HT-29 (cell line): Measurements from ENCODE around the gene LYPD6B. TPM values are rescaled to one million over a fixed set of nuclear protein-coding genes. Genes with fewer than 3 reads are reported as not detected.

ENCODE experiments used
- DNase-seq: peaks from one replicate; pipeline ENCODE4 v3.0.0-alpha.2; 2015; ENCODE audit warnings: low spot score
- total RNA-seq: library from RNA; depleted of rRNA; stranded (reverse); fragments of >200 nt; shearing (Covaris generic); gene quantifications from 2 replicates; pipeline ENCODE4 v1.2.3, GENCODE V29; 2014; rRNA removed

LYPD6B gene, protein sequence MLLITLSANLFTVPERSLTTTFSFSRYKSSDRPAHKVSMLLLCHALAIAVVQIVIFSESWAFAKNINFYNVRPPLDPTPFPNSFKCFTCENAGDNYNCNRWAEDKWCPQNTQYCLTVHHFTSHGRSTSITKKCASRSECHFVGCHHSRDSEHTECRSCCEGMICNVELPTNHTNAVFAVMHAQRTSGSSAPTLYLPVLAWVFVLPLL
- total RNA-seq: 2.1 and 3.1 TPM in 2 replicates

DNA sequence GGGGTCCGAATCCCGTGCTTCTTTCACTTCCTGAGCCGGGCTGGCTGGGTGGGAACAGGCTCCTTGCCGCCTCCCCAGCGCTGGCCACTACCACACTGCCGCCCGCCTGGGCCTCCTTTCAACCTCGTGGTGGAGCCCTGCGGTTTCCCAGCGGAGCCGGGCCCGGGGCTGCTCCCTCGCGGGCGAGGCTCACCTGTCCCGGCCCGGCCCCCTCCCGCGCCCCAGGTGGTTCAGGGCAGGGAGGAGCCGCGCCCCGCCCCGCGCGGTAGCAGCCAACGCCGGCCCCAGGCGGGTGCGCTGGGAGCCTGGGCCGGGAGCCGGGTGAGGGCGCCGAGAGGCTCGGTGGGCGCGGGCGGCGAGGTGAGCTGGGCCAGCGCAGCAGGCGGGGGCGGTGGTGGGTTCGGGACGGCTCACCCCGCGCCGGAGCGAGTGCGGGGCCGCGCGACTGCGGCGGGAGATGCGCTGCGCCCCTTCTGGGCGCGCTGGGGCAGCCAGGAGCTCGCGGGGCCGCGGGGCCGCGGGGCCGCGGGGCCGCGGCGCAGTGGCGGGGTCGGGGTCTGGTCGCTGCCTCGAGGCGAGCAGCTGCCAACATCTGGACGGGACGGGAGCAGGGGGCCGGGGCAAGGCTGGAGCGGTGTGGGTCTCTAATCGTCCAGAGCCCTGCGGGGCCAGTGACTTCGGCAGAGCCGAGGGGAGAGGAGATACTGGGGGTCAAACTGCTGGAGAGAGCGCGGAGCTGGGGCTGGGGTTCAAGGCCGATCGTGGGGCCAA, at the start of gene LYPD6B:
Gene LYPD6B (plus strand): TSS at position 258 of the 771 bp plus-strand sequence. CDS start 92,250 bp downstream, outside the sequence.
- peak; percentile 60 for DNase-seq

GRCh38 chr2:148989882-148990493, 48.5 kb upstream of the LYPD6B start:
- peak; percentile 83 for DNase-seq

DNA sequence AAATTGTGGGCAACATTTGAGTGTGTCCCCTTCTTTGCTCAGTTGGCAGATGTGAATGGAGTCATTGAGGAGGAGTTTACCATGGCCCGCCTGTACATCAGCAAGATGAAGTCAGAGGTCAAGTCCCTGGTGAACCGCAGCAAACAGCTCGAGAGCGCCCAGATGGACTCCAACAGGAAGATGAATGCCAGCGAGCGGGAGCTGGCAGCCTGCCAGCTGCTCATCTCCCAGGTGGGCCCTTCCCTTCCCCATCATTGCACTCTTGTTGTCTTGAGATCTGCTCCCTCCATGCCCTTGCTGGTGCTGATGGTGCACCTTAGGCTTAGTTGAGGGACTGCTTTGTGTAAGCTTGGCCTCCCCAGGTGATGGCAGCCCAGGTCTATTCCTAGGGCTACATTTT, 47.5 kb upstream of the LYPD6B start:
- DNase-seq: no peak

DNA sequence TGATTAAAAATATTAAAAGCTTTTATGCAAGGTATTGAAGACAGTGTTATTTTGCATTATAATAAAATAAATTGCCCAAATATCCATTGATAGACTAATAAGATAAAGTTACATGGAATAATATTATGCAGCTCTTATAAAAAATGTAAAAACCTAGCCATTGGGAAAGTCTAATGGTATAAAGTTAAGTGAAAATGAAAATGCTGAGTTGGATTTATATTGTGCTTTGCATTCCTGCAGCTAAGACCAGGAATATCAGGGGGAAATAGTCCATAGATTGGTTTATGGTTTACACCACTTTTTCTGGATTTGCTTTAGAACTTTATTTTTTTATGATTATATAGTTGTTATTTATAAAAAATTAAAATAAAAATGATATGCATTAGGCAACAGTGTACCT, 46.1 kb upstream of the LYPD6B start:
- DNase-seq: no peak

DNA sequence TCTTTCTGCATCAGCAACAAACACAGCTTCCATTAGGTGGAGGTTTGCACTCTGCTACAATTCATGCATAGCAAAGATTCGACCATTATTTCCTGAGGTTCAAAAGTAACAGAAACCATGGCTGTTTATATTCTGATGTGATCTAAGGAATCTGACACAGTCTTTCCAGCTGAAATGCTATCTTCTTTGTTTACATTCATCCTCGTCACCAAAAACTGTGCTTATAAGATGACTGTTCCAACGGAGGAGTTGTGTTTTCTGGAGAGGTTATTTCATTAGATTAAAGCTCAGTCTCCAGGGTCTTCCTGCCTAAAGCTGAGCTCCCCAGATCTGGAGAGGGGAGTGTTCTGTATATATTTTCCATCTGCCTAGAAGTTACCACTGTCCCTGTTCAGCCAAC, 45.1 kb upstream of the LYPD6B start:
- no peak for DNase-seq

DNA sequence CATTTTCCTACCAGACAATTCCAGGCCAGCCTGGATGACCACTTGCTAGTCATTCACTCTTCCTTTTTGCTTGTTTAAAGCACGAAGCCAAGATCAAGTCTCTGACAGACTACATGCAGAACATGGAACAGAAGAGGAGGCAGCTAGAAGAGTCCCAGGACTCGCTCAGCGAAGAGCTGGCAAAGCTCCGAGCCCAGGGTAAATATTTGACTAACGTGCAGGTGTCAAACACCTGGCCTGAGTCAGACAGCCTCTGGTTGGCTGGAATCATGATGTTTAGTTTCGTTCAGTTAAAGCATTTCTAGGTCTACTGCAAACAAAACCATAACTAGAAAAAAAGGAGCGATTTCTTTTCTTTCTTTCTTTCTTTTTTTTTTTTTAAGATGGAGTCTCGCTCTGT, 44.2 kb upstream of the LYPD6B start:
- DNase-seq: peak; percentile 55

DNA sequence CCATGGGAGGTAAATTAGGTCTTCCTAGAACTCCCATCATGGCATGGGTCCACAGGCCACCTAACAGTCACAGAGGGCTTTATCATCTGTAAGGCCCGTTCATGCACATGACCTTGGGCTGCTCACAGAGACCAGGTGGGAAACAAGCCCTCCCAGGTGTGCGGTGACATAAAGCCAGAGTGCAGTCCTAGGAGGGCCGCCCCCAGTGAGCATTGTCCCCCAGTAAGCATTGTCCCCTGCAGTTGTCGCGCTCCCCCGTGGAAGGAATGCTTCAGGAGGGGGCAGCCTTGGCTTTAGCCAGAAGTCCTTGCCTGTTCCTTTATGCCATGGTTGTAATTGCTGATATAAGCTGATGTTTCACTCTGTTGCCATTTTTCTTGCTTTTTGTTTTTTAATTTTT, 41.7 kb upstream of the LYPD6B start:
- DNase-seq: no peak

DNA sequence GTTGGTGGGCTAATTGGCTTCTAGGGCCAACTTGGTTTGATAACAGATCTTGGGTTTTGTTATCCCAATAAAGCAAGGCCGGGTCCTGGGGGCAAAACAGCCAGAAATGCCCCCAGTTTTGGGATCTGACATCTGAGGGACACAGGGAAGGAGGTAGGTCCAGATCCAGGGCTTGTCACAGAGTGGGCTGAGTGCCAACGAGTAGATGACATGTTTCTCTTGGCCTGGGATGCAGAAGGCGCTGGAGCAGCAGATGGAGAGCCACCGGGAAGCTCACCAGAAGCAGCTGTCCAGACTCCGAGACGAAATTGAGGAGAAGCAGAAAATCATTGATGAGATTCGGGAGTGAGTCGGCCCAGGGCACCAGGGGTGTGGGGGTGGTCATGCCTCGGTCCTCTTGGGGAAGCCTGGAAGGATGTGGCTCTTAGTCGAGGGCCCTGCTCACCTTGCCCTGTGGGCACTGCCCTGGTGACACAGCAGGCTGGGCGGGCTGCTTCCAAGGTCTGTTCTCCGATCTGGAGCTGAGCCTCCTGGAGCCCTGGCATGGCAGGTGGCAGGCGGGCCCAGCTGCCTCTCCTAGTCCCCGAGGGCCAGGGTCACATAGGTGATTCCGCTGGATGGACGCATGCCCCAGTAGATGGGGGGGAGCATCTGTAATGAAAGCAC, 40.2 kb upstream of the LYPD6B start:
- no peak for DNase-seq

DNA sequence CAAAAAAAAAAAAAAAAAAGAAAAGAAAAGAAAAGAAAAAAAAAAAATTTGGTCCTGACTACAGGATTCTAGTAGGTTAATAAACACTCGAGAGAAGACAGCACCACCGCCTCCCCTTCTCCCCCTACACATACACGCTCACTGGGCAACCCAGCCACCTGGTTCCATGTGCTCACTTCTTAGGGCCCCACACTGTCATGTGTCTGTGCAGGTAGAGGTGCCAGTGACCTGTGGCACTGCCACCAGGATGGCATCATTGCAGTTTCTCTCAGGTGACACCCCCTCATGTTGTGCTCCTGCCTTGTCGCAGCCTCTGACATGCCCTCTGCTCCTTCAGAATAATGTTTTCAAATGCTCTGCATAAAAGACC, 39.7 kb upstream of the LYPD6B start:
- no peak for DNase-seq

- DNase-seq: no peak
These were observed 39.0 kb upstream of the LYPD6B start for GRCh38 chr2:148999451-148999921.

DNA sequence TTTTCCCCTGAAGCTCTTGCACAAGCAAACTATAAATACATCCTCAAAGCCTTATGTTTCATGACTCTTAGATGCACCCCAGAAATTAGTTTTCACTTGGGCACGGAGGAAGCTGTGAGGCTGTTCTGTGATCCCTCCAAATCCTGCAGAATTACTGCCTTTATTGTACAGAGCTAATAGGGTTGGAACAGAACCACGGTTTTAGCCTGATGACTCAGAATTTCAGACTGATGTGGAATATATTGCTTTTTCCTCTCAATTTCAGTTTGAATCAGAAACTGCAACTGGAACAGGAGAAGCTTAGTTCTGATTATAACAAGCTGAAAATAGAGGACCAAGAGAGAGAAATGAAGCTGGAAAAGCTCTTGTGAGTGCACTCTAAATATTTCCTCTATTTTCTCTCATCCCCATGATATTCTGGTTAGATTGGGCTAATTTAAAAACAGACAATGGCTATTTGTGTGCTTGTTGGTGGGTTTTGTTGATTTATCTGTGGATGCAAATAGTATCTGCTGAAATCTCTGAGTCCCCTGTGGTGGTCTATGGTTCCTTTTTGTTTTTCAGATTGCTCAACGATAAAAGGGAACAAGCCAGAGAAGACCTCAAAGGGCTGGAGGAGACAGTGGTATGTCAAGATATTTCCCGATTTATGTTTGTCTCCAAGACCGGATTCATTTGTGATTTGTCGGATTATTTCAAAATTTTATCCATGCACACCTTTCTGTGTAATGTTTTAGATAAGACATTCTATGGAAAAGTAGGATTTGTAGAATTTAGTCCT, 38.2 kb upstream of the LYPD6B start:
- DNase-seq: no peak

DNA sequence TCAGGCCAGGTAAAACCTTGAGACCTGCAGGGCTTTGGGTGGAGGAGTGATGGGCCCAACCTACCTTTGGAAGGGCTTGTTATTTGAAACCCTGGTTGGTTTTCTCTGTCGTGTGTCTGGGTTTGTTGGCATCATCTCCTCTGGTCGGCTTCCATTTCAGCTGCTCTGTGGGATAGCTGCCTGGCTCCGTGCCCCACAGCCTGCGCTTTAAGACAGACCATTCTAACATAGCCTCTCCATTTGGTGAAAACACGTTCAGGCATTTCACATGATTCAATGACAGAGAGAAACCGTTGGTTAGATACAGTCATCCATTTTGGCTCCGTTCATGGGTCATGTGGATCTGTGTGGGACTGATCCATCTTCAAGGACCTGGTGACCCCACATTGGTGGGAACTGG, 37.0 kb upstream of the LYPD6B start:
- DNase-seq: no peak

DNA sequence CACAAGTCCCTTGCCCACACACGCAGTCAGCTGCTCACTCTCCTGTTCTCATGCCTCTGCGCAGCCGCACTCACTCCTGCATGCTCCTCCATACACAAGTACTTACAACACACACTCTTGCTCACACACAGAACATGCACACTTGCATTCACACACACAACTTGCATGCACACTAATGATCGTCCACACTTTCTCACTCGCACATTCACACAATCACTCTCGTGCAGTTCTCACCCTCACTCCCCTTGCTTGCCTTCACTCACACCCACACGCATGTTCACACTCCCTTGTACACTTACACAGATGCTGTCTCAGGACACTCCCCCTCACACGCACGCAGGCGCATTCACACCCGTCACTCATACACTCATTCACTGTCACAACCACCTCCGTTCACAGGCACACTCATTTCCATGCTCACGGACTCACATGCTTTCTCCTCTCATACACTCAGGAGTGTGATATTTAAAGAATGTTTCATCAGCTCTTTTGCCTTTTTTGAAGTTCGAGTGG, 36.1 kb upstream of the LYPD6B start:
- no peak for DNase-seq

DNA sequence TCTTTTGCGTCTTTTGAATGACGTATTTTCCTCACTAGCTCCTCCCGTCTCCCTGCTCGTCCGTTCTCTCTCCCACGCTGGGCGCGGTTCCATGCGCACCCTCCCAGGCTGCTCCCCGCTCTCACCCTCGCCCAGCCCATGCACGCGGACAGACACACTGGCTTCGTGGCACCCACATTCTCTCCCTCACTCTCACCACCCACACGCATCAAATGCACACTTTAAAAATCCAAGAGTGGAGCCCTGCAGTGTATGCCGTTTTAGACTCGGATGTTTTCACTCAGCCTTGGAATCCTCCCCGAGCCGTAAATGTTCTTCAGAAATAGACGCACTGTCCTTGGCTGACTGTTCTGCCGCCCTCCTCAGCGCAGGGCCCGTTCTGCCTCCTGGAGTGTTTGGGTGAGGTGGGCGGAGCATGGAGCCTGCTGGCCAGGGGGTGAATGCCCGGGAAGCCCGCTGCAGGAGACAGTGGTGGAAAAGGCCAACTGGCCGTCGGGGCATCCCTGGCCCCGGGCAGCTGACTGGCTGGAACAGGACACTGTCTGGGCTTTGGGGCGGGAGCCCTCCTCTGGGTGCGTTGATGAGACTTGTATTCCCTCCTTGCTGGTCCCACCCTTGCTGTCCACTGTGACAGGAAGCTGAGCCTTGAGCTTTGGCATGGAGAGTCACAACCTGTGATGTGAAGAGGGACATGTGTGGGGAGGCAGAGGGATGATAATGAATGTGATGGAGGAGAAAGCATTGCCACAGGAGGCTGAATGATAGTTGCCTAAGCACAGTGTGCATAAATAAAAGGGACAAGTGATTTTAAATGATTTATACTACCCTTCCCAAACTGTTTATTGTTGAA, 35.4 kb upstream of the LYPD6B start:
- DNase-seq: no peak

GRCh38 chr2:149004836-149005235, 33.7 kb upstream of the LYPD6B start:
- DNase-seq: no peak

GRCh38 chr2:149005471-149006077, 32.9 kb upstream of the LYPD6B start:
- no peak for DNase-seq

- DNase-seq: no peak
These were observed 31.5 kb upstream of the LYPD6B start for GRCh38 chr2:149006883-149007543.

GRCh38 chr2:149008381-149008780, 30.1 kb upstream of the LYPD6B start:
- DNase-seq: no peak
